Stimulated activated CD8-positive, alpha-beta memory T cell treated with anti-CD3 and anti-CD28 coated beads, Interleukin-4, amount 100 ng/mL, for 24 hours (primary cell): ENCODE measurements around the gene CELF2.
"Not testable (repeated sequence)": the region's sequence is repeated elsewhere in the genome, so short reads cannot be mapped to it uniquely, and the experiment has no call there.

Experiments
- DNase-seq: peaks from one replicate; pipeline ENCODE4 v3.0.0-alpha.2; 2020; ENCODE audit warnings: low read depth

CELF2 gene

DNA sequence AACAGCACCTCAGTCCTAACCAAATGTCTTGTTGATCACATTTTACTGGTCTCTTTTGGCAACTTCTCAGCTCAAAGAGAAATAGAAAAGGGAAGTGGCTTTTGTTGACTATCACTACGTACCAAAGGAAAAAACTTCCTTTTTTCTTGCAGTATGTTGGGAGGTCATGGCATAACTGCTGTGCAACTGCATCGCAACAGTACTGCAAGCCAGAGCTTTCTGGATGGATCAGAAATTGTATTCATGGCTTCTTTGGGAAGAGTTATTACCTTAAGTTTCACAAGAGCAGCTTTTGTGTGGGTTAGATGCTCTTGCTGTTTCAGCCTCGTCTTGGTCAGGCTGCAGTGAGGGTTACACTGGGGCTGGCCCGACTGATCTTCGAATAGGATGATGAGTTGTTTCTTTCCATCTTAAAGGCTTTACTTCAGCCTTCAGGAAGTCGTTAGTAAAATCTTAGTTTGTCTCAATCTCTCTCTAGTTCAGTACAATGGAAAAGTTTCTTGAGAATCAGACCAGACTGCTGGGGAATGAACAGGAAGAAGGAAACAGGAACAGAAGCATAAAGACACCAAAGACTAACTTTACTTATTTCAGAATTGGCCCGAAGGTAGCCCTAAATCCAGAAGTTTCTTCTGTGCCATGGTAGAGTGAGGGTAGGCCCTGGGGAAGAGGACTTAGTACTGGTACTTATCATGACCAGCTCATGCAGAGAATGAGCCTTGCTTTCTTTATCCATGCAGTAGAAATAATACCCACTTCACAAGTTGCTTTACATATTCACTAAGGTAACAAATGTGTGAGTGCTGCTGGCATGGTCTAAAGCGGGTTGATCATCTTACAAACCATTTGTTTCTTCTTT is 153.6 kb downstream of the CELF2 start:
- no peak for DNase-seq

DNA sequence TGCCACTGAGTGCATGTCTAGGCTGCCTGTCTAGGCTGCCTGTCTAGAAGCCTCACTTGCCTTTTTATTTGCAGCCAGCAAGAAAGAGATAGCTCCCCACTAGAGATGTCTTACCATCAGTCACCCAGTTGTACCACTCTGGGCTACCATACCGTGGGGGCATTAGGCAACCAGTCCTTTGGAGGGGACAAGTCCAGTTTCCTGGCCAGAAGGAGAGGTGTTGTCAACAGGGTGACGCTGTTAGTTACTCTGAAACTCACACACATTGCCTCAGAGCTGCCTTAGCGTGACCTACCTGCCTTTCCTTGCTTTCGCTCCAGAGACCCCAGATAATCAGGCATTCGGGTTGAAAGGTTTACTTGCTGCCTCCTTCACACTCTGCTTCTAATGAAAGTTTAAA is 155.4 kb downstream of the CELF2 start:
- DNase-seq: no peak

DNA sequence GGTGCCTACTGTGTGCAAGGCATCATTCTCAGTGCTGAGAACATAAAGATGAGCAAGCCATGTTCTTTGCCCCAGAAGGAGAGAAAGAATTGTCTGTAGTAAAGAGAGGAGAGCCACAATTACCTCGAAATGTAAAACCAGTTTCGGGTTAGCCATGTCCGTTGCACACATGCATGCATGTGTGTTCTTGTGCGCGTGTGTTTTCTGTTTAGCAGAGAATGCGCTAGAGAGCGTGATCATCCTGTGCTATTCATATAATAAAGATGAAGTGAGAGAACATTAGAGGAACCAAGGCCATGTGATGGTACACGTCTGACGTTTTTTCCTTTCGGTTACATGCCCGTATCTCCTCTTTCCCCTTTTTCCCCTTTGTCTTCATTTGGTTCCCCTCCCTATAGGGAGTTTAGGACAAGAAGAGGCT is 158.2 kb downstream of the CELF2 start:
- no peak for DNase-seq

DNA sequence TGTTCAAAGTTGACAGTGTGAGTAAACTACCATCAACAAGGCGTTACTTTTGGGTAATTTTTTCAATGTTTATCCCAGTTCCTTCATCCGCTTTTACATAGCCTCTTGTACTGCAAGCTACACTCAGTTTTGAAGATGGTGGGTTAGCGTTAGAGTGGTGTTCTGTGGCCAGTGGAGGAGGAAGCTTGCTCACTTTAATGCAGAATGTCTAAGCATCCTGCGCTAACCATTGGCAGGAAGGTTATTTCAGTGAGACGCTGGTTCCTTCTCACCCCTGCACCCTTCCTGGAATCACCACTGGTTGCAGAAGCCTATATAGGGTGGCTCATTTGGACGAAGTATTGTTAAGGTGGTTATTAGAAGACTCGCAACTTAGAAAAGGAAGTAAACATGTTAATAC is 159.1 kb downstream of the CELF2 start:
- DNase-seq: no peak

DNA sequence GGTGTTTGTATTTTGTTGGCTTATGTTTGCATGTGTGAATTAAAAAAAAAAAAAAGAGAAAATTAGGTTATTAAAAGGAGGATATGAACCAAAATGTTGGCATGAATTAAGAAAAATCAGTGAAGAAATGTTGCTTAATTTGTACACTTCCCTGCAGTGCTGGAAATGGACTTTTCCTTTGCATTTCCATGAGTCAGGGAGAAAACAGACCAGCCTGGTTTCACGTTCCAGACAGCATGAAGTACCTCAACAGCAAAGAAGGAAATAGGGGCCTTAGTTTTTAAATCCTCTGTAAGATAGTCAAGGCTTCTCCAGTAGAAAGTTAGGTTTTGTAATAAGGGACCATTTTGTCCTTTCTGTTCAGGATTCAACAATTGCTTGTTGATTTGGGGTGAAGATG is 159.7 kb downstream of the CELF2 start:
- DNase-seq: no peak

DNA sequence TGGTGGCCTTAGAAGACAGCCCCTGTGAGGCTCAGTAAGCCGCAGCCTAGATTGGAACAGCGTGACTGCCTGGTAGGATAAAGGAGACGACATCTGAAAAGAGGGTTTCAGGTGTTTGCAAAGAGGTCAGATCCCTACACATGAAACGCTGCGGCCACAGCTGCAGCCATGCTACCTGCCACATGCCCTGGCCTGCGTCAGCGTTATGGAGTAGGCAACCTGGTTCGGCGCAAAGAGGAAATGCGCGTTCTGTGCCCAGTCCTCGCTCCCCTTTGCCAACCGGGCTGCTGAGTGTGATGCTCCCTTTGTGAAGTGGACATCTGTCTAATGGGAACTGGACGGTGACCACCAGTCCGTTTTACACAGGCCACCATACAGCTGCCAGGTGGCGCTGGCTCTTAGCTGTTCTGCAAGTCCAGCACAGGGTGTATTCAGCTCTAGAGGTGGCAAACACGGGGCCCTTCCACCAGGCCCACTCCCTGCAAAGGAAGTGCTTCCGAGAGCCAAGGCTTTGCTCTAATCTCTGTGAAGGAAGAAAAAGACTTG is 160.3 kb downstream of the CELF2 start:
- DNase-seq: no peak

DNA sequence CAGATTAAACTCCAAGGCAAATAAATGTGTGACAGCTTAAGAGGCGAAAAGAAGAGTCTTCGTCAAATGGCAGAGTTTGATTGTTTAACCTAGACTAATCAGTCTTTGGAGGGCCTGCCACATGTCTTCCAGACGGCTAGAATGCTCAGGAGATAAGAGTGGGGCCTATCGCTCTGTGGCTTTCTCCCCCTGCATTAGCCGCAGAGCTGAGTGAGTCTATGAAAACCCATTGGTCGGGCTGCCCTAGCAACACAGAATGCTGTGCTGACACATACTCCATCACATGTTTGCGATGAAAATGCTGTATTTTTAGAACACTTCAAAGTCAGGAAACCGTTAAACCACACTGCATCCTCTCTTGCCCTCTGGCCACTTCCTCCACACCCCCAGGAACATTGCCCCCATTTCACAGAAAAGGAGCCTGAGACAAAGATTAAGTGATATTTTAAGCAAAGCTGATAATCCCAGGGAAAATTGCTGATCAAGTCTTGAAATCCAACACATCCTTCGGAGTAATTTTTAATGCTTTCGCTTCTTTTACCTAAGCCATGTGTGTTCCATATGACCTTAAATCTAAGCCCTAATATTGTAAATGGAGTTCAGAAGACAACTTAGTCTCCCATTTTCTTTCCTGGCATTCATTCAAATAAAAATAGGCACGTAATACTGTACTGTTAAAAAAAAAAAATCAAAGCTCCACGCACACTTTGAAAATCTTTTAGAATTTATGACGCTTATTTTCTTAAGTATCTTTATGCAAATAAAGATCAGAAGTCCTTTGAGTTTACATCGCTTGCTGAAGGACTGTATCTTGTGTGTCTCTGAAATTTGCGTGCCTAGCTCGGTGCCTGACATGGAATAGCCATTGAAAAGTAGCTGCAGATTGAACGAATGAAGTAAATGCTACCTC is 161.2 kb downstream of the CELF2 start:
- peak; percentile 69 for DNase-seq

DNA sequence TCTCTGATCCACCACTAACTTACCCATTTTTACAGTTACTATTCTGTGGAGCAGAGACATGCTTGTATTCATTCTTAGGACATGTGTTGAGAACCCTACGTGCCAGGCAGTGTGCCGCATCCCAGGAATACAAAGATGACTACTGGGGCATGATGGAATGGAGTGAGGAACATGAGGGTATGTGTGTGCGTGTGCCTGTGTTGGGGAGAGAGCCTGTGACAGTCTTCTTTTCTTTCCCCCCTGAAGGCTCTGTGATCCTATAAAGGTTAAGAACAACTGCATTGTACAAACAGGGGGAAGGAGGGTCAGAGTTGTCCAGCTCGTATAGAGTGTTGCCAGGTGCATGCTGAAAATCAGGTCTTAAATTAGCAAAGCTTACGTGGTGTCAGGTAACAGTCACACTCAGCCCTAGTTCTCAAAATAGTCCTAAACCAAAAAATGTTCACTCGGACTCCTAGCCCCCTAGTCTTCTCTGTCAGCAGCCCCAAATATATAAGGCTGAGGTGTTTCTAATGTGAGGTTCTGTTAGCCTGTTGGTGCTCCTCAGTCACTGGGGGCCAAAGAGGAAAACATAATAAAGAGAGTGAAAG is 161.9 kb downstream of the CELF2 start:
- no peak for DNase-seq

DNA sequence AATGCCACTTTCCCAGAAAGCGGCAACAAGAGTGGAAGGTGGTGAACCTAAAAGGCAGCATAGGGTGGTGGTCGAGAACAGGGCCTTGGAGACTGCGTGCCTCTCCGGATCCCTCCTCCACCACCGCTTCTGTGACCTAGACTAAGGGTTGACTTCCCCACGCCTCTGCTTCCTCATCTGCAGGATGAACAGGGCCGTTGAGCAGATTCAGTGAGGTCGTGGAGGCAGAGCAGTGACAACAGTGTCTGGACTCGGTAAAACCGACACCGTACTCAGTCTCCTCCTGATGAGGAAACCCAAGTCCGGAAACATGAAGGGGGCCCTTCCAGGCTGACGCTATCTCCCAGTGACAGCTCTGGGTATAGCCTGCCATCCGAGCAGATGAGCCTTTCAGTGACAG is 162.6 kb downstream of the CELF2 start:
- DNase-seq: peak; percentile 45

DNA sequence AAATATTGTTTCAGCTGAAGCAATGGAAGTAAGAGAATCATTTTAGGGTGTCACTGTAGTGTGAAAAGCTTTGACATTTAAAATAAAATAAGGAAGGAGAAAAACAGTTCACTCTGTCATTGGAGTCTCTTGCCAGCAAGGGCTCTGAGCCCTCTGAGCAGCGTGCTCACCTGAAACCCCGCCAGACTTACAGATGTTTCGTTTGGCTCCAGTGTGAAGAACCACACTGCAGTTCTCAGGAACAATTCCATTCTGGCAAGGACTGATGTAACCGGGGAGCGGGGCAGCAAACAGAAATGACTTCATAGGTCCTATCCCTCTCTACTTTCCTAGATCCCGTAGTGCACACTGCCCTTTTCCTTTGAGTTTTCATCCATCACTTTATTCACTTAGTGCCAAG is 164.3 kb downstream of the CELF2 start:
- no peak for DNase-seq

DNA sequence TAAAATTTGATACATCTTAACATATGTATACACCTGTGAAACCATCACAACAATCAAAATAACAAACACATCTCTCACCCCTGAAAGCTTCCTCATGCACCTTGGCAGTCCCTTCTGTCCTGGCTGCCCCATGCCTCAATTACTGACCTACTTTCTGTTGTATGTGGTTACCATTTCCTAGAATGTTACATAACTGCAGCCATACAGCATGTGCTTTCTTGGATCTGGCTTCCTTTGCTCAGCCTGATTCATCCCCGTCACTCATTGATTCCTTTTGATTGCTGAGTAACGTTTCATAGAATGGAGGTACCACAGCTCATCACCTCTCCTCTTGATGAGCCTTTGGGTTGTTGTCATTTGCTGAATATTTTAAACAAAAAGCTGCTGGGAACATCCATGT is 165.3 kb downstream of the CELF2 start:
- no peak for DNase-seq

DNA sequence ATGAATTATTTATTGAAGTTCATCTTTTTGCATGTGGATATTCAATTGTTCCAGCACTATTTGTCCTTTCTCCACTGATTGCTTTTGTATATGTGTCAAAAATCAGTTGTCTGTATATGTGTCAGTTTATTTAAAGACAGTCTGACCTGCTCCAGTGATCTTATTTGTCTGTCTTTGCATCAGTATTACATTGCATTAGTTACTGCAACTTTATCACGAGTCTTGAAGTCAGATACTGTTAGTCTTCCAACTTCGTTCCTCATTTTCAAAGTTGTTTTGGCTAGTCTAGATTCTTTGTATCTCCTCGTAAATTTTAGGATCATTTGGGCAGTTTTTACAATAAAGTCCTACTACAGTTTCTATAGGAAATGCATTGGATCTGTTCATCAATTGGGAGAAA is 166.4 kb downstream of the CELF2 start:
- no peak for DNase-seq

DNA sequence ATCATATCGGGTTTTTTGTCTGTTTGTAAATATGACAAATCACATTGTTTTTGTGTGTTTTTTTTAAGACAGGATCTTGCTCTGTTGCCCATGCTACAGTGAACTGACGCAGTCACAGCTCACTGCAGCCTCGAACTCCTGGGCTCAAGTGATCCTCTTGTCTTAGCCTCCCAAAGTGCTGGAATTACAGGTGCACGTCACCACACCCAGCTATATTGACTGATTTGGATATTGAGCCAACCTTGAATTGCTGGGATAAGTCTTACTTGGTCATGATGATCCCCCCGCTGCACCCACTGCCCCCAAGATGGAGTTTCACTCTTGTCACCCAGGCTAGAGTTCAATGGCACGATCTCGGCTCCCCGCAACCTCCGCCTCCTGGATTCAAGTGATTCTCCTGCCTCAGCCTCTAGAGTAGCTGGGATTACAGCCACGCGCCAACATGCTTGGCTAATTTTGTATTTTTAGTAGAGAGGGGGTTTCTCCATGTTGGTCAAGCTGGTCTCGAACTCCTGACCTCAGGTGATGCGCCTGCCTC is 167.5 kb downstream of the CELF2 start:
- DNase-seq: not testable (repeated sequence)

DNA sequence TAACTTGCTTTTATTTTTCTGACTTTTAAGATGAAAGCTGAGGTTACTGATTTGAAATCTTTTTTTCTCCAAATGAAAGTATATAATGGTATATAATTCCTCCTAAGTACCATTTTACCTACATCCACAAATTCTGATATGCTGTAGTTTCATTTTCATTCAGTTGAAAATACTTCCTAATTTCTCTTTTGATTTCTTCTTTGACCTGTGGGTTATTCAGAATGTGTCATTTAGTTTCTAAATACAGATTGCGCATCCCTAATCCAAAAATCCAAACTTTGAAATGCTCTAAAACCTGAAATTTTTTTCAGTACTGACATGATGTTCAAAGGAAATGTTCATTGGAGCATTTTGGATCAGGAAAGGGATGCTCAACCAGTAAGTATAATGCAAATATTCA is 168.7 kb downstream of the CELF2 start:
- DNase-seq: no peak

DNA sequence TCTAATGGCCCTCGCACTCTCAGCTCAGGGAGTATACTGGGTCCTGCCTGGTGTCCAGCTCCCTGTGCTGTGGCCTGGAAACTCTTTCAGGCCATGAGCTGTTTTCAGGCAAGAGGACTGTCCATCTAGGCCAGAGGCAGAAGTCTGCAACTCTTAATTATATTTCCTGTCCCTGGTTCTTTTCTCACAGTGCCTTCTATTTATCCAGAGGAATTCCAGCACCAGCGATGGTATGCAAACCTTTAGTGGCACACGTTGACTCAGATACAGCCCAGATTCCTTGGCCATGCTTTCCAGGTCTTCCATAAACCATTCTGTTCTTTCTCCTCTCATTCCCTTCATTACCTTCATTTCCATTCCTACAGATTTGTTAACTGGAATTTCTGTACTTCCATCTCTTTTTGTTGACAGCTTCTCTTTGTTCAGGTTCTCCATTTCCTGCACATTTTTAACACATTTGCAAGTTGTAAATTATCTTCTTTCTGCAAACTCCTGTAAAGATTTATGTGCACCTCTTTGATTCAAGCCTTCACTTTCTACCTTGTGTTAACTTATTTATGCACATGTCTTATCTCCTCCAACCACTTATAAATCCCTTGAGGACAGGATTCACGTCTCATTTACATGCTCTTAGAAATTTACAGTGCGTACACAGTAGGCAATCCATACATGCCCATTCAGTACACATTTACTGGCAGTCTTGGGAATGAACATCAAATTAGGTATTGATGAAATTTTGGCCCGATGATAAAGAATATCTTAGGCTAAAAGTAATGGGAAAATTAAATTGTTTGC is 172.1 kb downstream of the CELF2 start:
- DNase-seq: no peak

DNA sequence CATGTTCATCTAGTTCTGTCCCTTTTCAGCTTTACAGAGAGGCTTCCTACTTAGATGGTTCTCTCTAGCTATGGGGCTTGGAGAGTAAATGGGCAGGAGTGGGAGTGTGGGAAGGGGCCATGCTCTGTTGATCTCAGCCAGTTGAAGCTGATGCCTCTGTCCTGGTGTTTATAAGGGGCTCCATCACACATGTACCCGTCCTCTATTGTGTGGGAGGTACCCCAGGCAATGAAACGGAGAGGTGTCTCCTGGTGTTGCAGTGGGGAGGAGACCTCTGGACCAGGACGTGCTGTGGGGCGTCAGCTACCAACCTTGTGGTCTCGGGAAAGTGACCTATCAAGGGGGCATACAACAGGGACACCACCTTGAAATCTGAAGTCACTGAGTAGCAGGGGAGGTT is 173.5 kb downstream of the CELF2 start:
- no peak for DNase-seq

DNA sequence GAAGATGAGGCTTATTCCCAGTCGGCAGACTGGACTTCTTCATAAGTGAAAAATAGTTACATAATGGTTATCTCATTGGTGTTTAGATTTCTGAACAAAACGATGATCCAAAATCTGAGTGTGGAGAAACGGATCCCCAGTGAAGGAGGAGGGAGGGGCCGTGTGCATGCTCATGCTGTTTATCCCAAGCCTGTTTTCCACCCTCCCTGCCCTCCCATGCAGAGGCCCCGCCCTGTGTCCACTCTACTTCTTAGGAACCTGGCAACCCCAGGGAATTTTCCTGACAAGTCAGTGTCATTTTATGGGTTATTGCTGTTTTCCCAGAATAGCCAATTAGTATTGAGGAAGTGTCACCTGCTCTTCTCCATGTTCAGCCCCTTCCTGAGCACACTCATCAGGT is 174.0 kb downstream of the CELF2 start:
- DNase-seq: no peak

DNA sequence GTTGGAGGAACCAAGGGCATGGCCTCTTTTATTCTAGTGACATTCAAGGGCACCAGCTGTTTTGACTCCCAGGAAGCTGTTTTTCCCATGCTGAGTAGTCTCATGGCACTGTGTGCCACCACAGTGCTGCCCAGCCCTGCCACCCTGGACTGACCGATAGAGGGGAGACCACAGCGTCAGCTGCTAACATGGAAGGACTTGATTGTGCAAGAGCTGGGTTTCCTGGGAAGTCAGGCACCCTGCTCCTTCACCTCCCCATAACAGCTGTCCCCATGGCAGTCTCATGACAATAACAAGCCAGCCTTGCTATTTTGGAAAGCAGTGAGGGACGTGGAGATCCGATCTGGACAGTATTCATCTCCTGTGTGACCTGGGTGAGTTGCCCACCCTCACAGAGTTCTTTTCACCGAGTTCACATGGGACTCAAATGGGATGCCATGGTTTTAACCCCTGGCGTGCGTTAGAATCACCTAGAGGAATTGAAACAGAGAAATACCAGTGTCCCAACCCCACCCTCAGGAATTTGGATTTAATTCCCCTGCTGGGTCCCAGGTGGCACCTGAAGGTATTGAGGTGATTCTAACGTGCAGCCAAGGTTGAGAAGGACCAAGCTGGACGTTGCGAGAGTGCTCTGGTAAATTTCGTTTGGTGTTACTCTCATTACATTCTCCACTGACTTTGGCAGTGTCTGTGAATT is 174.8 kb downstream of the CELF2 start:
- DNase-seq: no peak

DNA sequence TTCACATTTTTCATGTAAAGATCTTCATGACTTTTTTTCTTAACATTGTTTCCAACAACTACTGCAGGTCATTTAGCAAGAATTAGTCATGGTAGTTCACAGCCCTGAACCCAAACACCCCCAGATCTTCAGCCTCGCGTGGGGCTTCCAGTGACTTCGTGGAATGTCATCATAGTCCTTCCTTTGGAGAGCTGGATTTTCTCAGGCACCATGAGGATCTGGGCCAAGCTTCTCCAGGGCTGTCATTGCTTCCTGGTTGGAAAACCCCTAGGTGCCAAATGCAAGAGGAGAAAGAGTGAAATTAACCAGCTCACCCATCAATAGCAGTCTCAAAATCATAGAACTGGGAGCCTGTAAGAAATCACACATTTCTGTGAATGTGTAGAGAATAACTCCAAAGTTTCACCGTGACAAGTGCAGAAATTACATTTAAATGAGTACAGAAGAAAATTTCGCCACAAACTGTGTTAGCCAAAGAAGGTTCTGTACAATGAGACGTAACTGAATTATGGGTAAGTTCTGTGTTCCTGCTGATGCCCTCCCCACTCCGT is 175.4 kb downstream of the CELF2 start:
- DNase-seq: no peak

DNA sequence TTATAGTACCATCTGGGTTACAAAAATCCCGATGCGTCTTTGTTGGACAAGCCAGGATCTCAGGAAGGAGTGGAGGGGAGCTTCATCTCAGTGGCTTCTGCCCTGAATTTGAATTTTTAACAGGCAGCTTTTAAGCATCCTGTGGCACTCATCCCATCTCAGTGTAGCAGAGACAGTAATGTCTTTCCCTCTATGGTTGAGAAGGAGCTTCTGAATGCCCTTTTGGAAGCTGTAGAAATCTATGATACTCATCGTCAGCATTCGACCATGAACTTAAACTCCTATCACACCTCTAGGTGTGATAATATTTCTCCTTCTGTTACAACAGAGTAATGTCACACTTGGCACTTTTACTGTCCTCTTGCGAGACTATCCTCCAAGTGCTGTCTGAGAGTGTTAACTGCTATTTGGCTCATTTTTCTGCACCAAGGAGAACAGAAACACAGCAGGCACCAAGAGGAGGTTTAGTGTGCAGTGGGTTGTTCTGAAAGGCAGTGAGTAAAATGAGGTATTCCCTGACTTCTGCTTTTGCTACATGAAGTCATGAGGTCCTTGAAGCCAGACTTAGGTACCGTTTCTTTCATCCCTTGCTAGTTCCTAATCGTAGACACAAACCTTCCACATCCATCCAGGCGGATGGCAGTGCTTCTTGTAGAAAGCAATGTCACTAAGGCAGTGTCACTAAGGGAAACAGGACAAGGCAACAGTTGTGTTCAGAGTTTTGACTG is 177.4 kb downstream of the CELF2 start:
- no peak for DNase-seq
